Nephron progenitor cell (in vitro differentiated cells): ENCODE data around the gene NEURL1.
"Not testable (repeated sequence)": the region's sequence is repeated elsewhere in the genome, so short reads cannot be mapped to it uniquely, and the experiment has no call there.

Source experiments
- DNase-seq: peaks from one replicate; pipeline ENCODE4 v3.0.0; 2021
- H3K27ac Mint-ChIP-seq: 2 replicates; pipeline ENCODE4 v1.8.0; 2021; ENCODE audit warnings: mild to moderate bottlenecking, moderate library complexity, mixed read lengths
- H3K27me3 Mint-ChIP-seq: 2 replicates; pipeline ENCODE4 v1.8.0; 2021; ENCODE audit warnings: mild to moderate bottlenecking, low read depth, mixed read lengths; ENCODE audit not compliant: poor library complexity
- H3K36me3 Mint-ChIP-seq: 2 replicates; pipeline ENCODE4 v1.8.0; 2021; ENCODE audit warnings: low read depth, mixed read lengths
- H3K4me1 Mint-ChIP-seq: 2 replicates; pipeline ENCODE4 v1.8.0; 2021; ENCODE audit warnings: mixed read lengths
- H3K4me3 Mint-ChIP-seq: 2 replicates; pipeline ENCODE4 v1.8.0; 2021; ENCODE audit warnings: mild to moderate bottlenecking, moderate library complexity, mixed read lengths
- H3K9me3 Mint-ChIP-seq: 2 replicates; pipeline ENCODE4 v1.8.0; 2021; ENCODE audit warnings: mild to moderate bottlenecking, moderate library complexity, mixed read lengths
- TF ChIP-seq, protein P1 (sequence below): fragments of 200-600 bp; sonication (generic); IDR thresholded peaks from 2 replicates; pipeline ENCODE4 v1.5.0; 2021; ENCODE audit warnings: antibody characterized with exemption

Gene NEURL1

DNA sequence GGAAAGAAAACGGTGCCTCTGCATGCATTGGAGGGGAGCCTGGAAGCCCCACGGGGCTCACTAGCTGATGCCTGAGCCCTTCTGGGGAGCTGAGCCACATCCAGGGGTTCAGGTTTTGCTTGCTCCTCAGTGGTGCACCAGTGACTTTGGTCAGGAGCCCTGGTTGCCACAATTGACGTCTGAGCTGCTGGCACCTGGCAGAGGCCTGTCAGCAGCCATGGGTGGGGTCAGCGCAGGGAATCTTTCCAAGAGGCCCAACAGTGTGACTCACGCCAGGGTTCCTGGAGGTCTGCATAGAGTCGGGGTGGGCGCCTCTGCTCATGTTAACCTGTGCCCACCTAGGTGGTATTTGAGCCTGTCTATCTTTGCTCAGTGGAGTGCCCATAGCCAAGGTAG lies 138.7 kb downstream of the NEURL1 start:
- H3K36me3 Mint-ChIP-seq, result peaks cover 12% of the 10 kb centered on the region
- H3K4me1 Mint-ChIP-seq, result peaks cover 32% of the 10 kb centered on the region
- no peak overlapping the region for H3K4me3 Mint-ChIP-seq
- H3K27ac Mint-ChIP-seq, result no peak overlapping the region
- TF ChIP-seq, protein P1, sequence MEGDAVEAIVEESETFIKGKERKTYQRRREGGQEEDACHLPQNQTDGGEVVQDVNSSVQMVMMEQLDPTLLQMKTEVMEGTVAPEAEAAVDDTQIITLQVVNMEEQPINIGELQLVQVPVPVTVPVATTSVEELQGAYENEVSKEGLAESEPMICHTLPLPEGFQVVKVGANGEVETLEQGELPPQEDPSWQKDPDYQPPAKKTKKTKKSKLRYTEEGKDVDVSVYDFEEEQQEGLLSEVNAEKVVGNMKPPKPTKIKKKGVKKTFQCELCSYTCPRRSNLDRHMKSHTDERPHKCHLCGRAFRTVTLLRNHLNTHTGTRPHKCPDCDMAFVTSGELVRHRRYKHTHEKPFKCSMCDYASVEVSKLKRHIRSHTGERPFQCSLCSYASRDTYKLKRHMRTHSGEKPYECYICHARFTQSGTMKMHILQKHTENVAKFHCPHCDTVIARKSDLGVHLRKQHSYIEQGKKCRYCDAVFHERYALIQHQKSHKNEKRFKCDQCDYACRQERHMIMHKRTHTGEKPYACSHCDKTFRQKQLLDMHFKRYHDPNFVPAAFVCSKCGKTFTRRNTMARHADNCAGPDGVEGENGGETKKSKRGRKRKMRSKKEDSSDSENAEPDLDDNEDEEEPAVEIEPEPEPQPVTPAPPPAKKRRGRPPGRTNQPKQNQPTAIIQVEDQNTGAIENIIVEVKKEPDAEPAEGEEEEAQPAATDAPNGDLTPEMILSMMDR, result no peak
- H3K9me3 Mint-ChIP-seq, result no peaks in the 10 kb centered on the region
- no peak for DNase-seq
- peaks cover 9% of the 10 kb centered on the region for H3K27me3 Mint-ChIP-seq

GRCh38 chr10:103632871-103633270 lies 139.4 kb downstream of the NEURL1 start:
- H3K27me3 Mint-ChIP-seq, H3K36me3 Mint-ChIP-seq, DNase-seq, H3K9me3 Mint-ChIP-seq, H3K27ac Mint-ChIP-seq, H3K4me3 Mint-ChIP-seq: not testable (repeated sequence)
- H3K4me1 Mint-ChIP-seq, result peaks cover 33% of the 10 kb centered on the region

GRCh38 chr10:103633846-103634245 lies 140.3 kb downstream of the NEURL1 start:
- Mint-ChIP-seq H3K27me3 (no peaks in the 10 kb centered on the region), H3K27ac (no peak overlapping the region), H3K4me1 (peaks cover 41% of the 10 kb centered on the region), H3K9me3 (no peaks in the 10 kb centered on the region), H3K36me3 (no peaks in the 10 kb centered on the region), H3K4me3 (no peak overlapping the region)
- TF ChIP-seq, protein P1, result no peak
- DNase-seq, result no peak

DNA sequence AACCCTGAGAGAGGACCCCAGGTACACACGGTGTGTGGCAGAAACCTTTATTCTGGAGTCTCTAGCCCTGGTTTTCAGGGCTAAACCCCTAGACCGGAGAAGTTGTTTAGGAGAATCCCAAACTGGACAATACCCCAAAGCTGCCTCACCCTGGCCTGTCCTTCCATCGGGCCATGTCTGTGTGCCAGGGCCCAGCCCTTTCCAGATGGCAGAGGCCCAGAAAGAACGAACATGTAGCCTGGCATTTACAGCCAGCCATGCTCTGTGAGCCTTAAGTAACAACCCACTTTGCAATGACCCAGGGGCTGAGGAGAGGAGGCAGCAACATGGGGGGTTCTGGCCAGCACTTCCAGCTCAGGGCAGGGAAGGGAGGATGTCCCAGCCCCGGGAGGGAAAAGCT lies 142.1 kb downstream of the NEURL1 start:
- Mint-ChIP-seq H3K27me3 (no peaks in the 10 kb centered on the region), H3K9me3 (no peaks in the 10 kb centered on the region), H3K4me3 (no peak overlapping the region), H3K36me3 (peaks cover 3% of the 10 kb centered on the region), H3K4me1 (peaks cover 47% of the 10 kb centered on the region), H3K27ac (no peak overlapping the region)
- DNase-seq, result no peak
- TF ChIP-seq, protein P1, result no peak

DNA sequence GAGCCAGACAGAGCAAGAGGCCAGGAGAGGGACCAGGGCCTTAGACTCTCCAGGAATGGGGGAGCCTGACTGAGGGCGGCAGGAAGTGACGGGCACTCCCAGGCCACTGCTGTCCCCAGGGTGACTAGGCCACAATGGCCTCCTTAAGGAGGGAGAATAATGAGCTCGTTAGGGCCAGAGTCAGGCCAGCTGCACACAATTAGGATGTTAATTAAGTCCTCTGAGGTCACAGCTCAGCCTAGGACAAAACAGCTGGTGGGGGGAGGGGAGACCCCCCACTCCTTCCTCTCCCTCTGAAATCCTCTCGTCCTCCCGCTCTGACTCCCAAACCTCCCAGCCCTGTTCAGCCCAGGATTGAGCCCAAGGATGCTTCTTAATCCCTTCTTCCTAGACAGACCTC lies 143.0 kb downstream of the NEURL1 start:
- H3K4me1 Mint-ChIP-seq, result peaks cover 51% of the 10 kb centered on the region
- TF ChIP-seq, protein P1, result no peak
- H3K27ac Mint-ChIP-seq, result peak overlapping the region; percentile 88
- no peaks in the 10 kb centered on the region for H3K27me3 Mint-ChIP-seq
- peaks cover 11% of the 10 kb centered on the region for H3K36me3 Mint-ChIP-seq
- H3K9me3 Mint-ChIP-seq, result no peaks in the 10 kb centered on the region
- H3K4me3 Mint-ChIP-seq, result no peak overlapping the region
- no peak for DNase-seq

DNA sequence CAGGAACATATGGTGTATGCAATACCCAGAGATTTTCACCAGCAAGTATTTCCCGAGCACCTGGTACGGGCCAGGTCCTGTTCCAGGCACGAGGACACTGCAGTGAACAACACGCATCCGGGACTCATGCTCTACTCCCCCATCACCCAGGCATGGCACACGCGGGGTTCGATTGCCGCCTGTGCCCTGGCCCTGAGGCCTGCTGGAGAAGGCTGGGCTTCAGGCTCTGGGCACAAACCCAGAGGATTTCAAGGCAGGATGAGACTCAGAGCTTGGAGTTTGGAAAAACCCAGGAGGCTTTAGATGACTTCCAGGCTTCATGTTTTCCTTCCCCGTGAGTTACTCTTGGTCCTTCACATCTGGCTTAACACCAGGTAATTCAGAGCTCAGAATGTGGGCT lies 143.5 kb downstream of the NEURL1 start:
- TF ChIP-seq, protein P1, result no peak
- Mint-ChIP-seq H3K4me1 (peaks cover 51% of the 10 kb centered on the region), H3K9me3 (no peaks in the 10 kb centered on the region), H3K4me3 (no peak overlapping the region), H3K27ac (peak overlapping the region; percentile 88), H3K27me3 (no peaks in the 10 kb centered on the region), H3K36me3 (peaks cover 11% of the 10 kb centered on the region)
- no peak for DNase-seq
